ENCODE measurements around the gene PDK1. TPM values are rescaled to one million over a fixed set of nuclear protein-coding genes. Genes with fewer than 3 reads are reported as not detected.

PDK1 gene
- 10 to 100 TPM; 24.7 to 27.3 TPM for total RNA-seq
- 29.9 TPM for polyA plus RNA-seq (2013, experiment 1 of 2)
- polyA plus RNA-seq (2013, experiment 2 of 2): 27.3 TPM
- long read RNA-seq, experiment 1, partial matches to known transcripts: 2 of 12 reads
- long read RNA-seq, experiment 1, other reads (novel, unspliced or antisense): 9 of 12 reads
- long read RNA-seq, experiment 2, full-length matches to known transcripts: 54 of 78 reads
- long read RNA-seq, experiment 2, partial matches to known transcripts: 3 of 78 reads
- long read RNA-seq, experiment 2, other reads (novel, unspliced or antisense): 21 of 78 reads
- long read RNA-seq, experiment 3, full-length matches to known transcripts: 64 of 91 reads
- long read RNA-seq, experiment 3, partial matches to known transcripts: 1 of 91 reads
- long read RNA-seq, experiment 3, other reads (novel, unspliced or antisense): 26 of 91 reads
- long read RNA-seq, experiment 4, partial matches to known transcripts: 0 of 26 reads
- long read RNA-seq, experiment 4, other reads (novel, unspliced or antisense): 26 of 26 reads

DNA sequence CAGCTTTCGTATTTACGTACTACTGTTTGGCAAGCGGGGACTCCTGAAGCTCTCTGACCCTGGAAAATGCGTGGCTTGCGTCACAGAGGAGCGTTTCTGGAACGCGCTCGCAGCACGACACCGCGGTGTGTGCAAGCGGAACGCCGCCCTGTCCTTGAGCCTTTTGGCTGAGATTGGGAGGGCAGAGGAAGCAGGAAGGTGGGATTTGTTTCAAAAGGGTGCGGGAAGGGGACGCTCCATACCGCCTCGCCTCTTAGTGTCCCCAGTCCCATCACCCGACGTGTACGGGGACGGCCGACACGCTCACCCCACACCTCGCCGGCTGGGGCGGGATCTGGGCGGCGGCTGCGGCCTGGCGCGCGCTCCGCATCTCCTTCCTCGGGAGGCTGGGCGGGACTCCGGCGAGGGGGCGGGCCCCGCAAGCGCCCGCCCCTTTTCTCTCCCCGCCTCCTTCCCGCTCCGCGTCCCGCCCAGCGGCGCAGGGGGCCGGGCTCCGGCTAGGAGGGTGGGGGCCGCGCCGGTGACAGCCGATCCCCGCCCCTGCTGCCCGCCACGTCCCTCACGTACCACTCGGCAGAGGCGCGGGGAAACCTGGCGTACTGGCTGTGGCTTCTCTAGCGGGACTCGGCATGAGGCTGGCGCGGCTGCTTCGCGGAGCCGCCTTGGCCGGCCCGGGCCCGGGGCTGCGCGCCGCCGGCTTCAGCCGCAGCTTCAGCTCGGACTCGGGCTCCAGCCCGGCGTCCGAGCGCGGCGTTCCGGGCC lies at the start of gene PDK1:
Gene PDK1, plus strand, starts transcription at position 569 of the 762 bp plus-strand sequence. Its CDS starts 61 bp downstream, at position 630.
- TF ChIP-seq, protein P1, sequence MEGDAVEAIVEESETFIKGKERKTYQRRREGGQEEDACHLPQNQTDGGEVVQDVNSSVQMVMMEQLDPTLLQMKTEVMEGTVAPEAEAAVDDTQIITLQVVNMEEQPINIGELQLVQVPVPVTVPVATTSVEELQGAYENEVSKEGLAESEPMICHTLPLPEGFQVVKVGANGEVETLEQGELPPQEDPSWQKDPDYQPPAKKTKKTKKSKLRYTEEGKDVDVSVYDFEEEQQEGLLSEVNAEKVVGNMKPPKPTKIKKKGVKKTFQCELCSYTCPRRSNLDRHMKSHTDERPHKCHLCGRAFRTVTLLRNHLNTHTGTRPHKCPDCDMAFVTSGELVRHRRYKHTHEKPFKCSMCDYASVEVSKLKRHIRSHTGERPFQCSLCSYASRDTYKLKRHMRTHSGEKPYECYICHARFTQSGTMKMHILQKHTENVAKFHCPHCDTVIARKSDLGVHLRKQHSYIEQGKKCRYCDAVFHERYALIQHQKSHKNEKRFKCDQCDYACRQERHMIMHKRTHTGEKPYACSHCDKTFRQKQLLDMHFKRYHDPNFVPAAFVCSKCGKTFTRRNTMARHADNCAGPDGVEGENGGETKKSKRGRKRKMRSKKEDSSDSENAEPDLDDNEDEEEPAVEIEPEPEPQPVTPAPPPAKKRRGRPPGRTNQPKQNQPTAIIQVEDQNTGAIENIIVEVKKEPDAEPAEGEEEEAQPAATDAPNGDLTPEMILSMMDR (conservative IDR thresholded peaks at IDR 0.05): no peak
- peaks cover 4% of the 10 kb centered on the region for H3K36me3 ChIP-seq (ENCODE audit: control insufficient read depth, insufficient read depth, low read length)
- peaks cover 36% of the 10 kb centered on the region for H3K9me3 ChIP-seq (ENCODE audit: control insufficient read depth, low read length)
- H3K4me3 ChIP-seq (ENCODE audit: low read length): peak within 1 kb of the TSS; percentile 80
- H3K4me3 Mint-ChIP-seq: peak within 1 kb of the TSS; percentile 81
- H3K4me1 ChIP-seq (ENCODE audit: control insufficient read depth, insufficient read depth, low read length): no peaks in the 10 kb centered on the region
- peaks cover 29% of the 10 kb centered on the region for H3K36me3 Mint-ChIP-seq (ENCODE audit: low read depth)
- H3K27ac Mint-ChIP-seq: peak within 1 kb of the TSS; percentile 98
- peaks cover 14% of the 10 kb centered on the region for H3K4me1 Mint-ChIP-seq
- 1 to 11% methylated on average over 14 to 88 of the region's 88 CpGs for WGBS, 2 experiments (ENCODE audit: insufficient coverage in 1 of 2, insufficient read length in 1 of 2)
- no peaks in the 10 kb centered on the region for H3K27me3 ChIP-seq (ENCODE audit: control insufficient read depth, insufficient read depth, low read length, poor library complexity, severe bottlenecking)
- peak within 1 kb of the TSS; percentile 74 for H3K27ac ChIP-seq (ENCODE audit: low read depth, low read length)
- H3K9me3 Mint-ChIP-seq: peaks cover 32% of the 10 kb centered on the region
- H3K9ac ChIP-seq (ENCODE audit: extremely low read depth, low read length, poor library complexity, severe bottlenecking): peak within 1 kb of the TSS; percentile 70
- H3K27me3 Mint-ChIP-seq (ENCODE audit: insufficient read depth): no peaks in the 10 kb centered on the region
- peak; percentile 94 for DNase-seq

- Mint-ChIP-seq H3K27me3 (ENCODE audit: insufficient read depth) (no peaks in the 10 kb centered on the region), H3K36me3 (ENCODE audit: low read depth) (peaks cover 36% of the 10 kb centered on the region), H3K27ac (no peak overlapping the region), H3K4me1 (no peaks in the 10 kb centered on the region), H3K9me3 (peaks cover 18% of the 10 kb centered on the region), H3K4me3 (no peak overlapping the region)
- H3K4me3 ChIP-seq (ENCODE audit: low read length): no peak overlapping the region
- no peak for DNase-seq
- TF ChIP-seq, protein P1 (conservative IDR thresholded peaks at IDR 0.05): no peak
- WGBS, 2 experiments (ENCODE audit: insufficient coverage in 1 of 2, insufficient read length in 1 of 2): 90 to 94% methylated on average over 2 to 4 of the region's 4 CpGs
- H3K9ac ChIP-seq (ENCODE audit: extremely low read depth, low read length, poor library complexity, severe bottlenecking): no peak overlapping the region
- no peak overlapping the region for H3K27ac ChIP-seq (ENCODE audit: low read depth, low read length)
- H3K27me3 ChIP-seq (ENCODE audit: control insufficient read depth, insufficient read depth, low read length, poor library complexity, severe bottlenecking): no peaks in the 10 kb centered on the region
- peaks cover 23% of the 10 kb centered on the region for H3K9me3 ChIP-seq (ENCODE audit: control insufficient read depth, low read length)
- no peaks in the 10 kb centered on the region for H3K4me1 ChIP-seq (ENCODE audit: control insufficient read depth, insufficient read depth, low read length)
- H3K36me3 ChIP-seq (ENCODE audit: control insufficient read depth, insufficient read depth, low read length): peaks cover 26% of the 10 kb centered on the region
Observed at GRCh38 chr2:172507199-172507598, 48.7 kb upstream of the PDK1 start.

GRCh38 chr2:172510088-172510487 lies 45.8 kb upstream of the PDK1 start:
- H3K36me3 Mint-ChIP-seq (ENCODE audit: low read depth): peaks cover 50% of the 10 kb centered on the region
- H3K9ac ChIP-seq (ENCODE audit: extremely low read depth, low read length, poor library complexity, severe bottlenecking): no peak overlapping the region
- no peak overlapping the region for H3K27ac ChIP-seq (ENCODE audit: low read depth, low read length)
- H3K27me3 Mint-ChIP-seq (ENCODE audit: insufficient read depth): no peaks in the 10 kb centered on the region
- H3K9me3 Mint-ChIP-seq: peaks cover 46% of the 10 kb centered on the region
- peaks cover 6% of the 10 kb centered on the region for H3K36me3 ChIP-seq (ENCODE audit: control insufficient read depth, insufficient read depth, low read length)
- no peak overlapping the region for H3K4me3 Mint-ChIP-seq
- TF ChIP-seq, protein P1 (conservative IDR thresholded peaks at IDR 0.05): no peak
- no peak overlapping the region for H3K27ac Mint-ChIP-seq
- H3K27me3 ChIP-seq (ENCODE audit: control insufficient read depth, insufficient read depth, low read length, poor library complexity, severe bottlenecking): no peaks in the 10 kb centered on the region
- 94 to 100% methylated on average over 1 to 6 of the region's 6 CpGs for WGBS, 2 experiments (ENCODE audit: insufficient coverage in 1 of 2, insufficient read length in 1 of 2)
- no peak for DNase-seq
- no peaks in the 10 kb centered on the region for H3K4me1 Mint-ChIP-seq
- peaks cover 52% of the 10 kb centered on the region for H3K9me3 ChIP-seq (ENCODE audit: control insufficient read depth, low read length)
- no peaks in the 10 kb centered on the region for H3K4me1 ChIP-seq (ENCODE audit: control insufficient read depth, insufficient read depth, low read length)
- H3K4me3 ChIP-seq (ENCODE audit: low read length): no peak overlapping the region

All from endodermal cell (in vitro differentiated cells).